KG1 (cell line): ENCODE measurements around the gene FRRS1L.

Experiments
- DNase-seq: peaks from one replicate; lab custom pipeline; 2025; lab: John Stamatoyannopoulos, UW

The FRRS1L gene

GRCh38 chr9:109107402-109108240 is 59.4 kb downstream of the FRRS1L start:
- DNase-seq, result no peak

GRCh38 chr9:109101810-109102209 is 65.2 kb downstream of the FRRS1L start:
- DNase-seq, result no peak

GRCh38 chr9:109101202-109101595 is 65.8 kb downstream of the FRRS1L start:
- no peak for DNase-seq

GRCh38 chr9:109100543-109101201 is 66.4 kb downstream of the FRRS1L start:
- no peak for DNase-seq

- DNase-seq, result no peak
Observed at GRCh38 chr9:109098960-109099308, 68.1 kb downstream of the FRRS1L start.

GRCh38 chr9:109098171-109098959 is 68.7 kb downstream of the FRRS1L start:
- DNase-seq, result no peak

- DNase-seq, result no peak
Observed at GRCh38 chr9:109097146-109097545, 69.9 kb downstream of the FRRS1L start.

DNA sequence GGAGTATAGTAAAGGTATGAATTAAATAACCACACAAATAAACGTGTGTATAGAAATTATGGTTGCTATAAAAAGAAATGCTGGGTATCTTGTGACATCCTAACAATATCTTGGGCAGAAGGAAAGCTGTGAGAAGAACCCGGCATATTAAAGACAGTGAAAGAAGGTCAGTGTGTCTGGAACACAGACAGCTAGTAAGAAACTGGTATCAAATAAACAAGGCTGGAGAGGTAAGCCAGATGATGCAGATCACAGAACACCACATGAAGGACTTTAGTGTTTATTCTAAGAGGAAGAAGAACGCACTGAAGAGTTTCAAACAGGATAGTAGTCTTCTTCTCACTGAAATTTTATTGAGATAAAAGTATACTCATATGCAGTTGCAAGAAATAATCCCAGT is 71.7 kb downstream of the FRRS1L start:
- DNase-seq, result no peak

DNA sequence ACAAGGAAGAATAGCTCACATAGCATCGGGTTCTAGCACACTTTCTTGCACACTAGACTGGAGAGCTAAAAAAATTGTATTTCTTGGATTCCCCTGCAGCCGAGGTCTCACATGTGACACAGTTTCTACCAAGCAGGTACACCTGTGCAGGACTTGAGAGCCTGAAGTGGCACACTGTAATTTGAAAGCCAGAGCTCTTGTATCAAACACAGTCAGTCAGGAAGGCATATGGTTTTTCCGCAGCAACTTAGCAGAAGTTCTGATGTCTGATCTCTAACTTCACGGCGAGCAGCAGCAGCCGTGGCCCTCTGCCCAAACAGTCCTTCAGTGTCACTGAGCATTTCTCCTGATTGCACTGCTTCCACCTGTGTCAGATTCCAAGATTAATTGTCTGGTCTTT is 72.8 kb downstream of the FRRS1L start:
- DNase-seq, result no peak

DNA sequence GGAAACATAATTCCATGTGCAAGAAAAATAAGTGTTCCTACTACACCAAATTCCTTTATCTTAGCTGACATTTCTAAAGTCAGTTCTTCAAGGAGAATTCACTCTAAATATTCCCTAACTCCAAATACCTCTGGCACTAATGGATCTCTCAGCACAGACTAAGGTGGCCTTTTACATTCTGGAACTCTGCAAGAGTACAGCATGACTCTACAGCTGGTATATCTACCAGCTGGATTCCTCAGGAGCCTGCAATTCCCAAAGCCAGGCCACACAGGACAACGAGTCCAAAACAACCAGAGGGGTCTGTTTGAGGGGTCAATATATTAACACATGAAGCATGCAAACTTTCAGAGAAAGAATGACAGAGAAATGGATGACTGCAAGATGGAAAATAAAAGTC is 74.5 kb downstream of the FRRS1L start:
- DNase-seq, result no peak

GRCh38 chr9:109092051-109092580 is 74.9 kb downstream of the FRRS1L start:
- DNase-seq, result no peak

GRCh38 chr9:109088221-109088620 is 78.8 kb downstream of the FRRS1L start:
- DNase-seq, result no peak

GRCh38 chr9:109087795-109088194 is 79.3 kb downstream of the FRRS1L start:
- DNase-seq, result no peak

DNA sequence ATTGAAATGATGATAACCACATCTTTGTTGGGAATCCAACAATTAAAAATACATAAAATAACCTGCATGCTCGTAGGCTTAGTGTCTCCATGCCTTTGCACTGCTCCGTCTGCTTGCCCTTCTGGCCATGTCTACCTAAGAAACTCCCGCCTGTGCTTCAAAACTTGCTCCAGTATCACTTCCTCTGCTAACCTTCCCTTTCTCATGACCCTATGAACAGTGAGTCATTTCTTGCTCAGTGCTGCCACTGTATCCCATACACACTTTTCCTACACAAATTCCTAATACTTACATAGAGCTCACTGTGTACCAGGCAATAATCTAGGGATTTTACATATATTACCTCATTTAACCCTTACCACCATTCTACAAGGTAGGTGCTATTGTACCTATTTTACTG is 80.8 kb downstream of the FRRS1L start:
- DNase-seq, result no peak

GRCh38 chr9:109085510-109085909 is 81.5 kb downstream of the FRRS1L start:
- no peak for DNase-seq

GRCh38 chr9:109083813-109084405 is 83.1 kb downstream of the FRRS1L start:
- no peak for DNase-seq

- DNase-seq, result no peak
Observed at GRCh38 chr9:109083141-109083540, 83.9 kb downstream of the FRRS1L start.

GRCh38 chr9:109082091-109082620 is 84.9 kb downstream of the FRRS1L start:
- DNase-seq, result no peak
